NCI-H526 (cell line): Measurements from ENCODE around the gene MYOD1.

Source experiments
- DNase-seq, 2 experiments: peaks; one replicate each; lab custom pipeline; 2025; lab: John Stamatoyannopoulos, UW

Gene MYOD1

GRCh38 chr11:17719028-17719937, at the start of gene MYOD1:
Gene MYOD1, plus strand, starts transcription at chr11:17719571. Its CDS starts 212 bp downstream, at chr11:17719783.
- DNase-seq, result peak in 1 of 2 experiments; percentile 55

DNA sequence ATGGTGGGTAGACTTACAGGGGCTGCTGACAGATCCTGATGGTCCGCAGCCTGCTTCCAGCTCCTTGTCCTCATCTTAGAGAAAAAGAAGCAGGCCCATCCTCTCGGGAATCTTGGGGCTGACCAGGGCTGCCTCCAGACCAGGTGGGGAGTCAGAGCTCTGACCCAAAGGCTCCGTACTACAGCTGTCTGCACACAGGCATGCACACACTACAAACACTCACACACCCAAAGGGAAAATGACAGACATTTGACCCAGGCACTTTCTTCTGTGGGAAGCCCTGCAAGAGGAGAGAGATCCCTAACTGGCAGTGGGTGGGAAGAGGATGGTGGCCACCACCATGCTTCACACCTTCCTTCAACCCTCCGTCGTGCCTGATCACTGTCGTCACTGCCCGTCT, 46.9 kb upstream of the MYOD1 start:
- no peak for DNase-seq

DNA sequence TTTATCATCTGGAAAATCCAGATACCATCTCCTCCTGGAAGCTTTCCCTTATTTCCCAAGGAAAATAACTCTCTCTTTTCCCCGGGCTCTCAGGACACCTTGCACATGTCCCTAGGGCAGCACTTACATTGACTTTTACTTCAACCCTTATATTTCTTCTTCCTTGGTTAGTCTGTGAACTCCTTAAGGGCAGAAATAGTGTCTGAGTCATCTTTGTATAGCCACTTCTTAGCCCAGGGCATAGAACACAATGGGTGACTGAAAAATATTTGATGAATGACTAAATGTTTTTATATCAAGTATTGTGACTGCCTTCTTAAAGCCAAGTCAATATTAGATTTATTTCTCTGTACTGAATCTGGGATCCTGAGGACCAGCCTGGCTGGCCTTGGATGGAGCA, 45.4 kb upstream of the MYOD1 start:
- DNase-seq, result no peak

GRCh38 chr11:17682848-17683247, 36.5 kb upstream of the MYOD1 start:
- no peak for DNase-seq

DNA sequence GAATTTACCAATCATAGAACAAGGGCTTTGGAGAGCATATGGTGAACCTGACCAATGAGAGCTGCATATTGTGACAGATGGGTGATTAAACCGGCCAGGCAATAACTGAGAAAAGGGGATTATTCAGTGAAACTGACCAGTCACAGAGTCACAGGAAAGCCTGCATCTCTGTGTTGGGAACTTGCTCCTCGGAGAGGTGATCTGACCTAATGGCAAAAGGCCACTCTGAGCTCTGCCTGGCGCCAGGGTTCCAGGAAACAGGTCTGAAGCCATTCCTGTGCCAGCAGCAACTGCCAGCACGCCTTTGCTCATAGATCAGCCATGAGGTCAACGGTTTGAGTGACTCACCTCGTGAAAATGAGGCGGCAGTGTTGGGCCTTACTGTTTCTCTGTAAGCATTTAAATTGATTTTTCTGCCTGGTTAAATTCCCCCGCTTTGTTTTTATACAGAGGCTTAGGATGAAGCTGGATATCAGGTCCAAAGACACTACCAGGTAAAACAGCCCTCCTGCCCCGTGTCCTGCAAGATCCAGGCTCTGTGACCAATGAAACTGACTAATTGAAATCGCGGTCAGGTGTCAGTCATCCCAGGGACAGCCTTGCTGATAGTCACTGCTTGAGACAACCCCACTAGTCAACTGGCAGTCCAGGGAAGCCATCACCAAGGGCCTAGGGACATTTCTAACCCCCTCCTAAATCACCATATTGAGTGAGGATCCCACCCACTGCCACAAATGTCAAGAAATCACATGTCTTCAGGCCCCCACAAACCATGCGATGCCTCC, 35.8 kb upstream of the MYOD1 start:
- no peak for DNase-seq

GRCh38 chr11:17684550-17684949, 34.8 kb upstream of the MYOD1 start:
- DNase-seq, result no peak

- DNase-seq, result no peak
Measured at GRCh38 chr11:17686231-17686980, 33.0 kb upstream of the MYOD1 start.

- DNase-seq, result no peak
Measured at GRCh38 chr11:17687946-17688670, 31.3 kb upstream of the MYOD1 start.

- DNase-seq, result no peak
Measured at GRCh38 chr11:17691550-17691949, 27.8 kb upstream of the MYOD1 start.

DNA sequence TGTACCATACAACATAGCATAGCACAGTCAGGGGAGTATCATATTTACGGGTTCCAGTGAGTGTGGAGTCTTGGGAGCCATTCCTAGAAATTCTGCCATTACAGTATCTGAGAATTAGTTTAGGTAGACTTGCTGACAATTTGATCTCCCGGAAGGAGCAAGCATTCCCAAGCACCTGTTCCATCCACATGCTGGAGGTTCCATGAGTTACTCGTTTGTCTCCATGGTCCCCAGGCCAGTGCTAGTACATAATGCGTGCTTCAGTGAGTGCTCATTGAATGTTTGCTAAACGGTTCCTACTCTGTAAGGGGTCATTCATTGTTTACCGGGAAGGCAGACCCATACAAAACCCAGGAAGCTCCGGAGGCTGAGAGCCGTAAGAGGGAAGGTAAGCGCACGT, 27.4 kb upstream of the MYOD1 start:
- no peak for DNase-seq

DNA sequence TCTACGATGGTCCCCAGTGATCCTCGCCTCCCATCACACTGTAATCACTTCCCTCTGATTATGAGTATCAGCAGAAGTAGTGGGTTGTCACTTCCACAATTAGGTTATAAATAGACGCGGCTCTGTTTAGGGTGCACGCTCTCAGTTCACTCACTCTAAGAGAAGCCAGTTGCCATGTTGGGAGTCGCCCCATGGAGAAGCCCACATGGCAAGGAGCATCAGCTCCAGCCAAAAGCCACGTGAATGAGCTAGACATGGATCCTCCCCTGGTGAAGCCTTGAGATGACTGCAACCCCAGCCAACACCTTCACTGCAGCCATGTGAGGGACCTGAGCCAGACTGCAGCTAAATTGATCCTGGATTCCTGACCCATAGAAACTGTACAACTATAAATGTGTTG, 26.4 kb upstream of the MYOD1 start:
- no peak for DNase-seq

- no peak for DNase-seq
Measured at GRCh38 chr11:17693531-17693930, 25.8 kb upstream of the MYOD1 start.

GRCh38 chr11:17694494-17695110, 24.8 kb upstream of the MYOD1 start:
- no peak for DNase-seq

DNA sequence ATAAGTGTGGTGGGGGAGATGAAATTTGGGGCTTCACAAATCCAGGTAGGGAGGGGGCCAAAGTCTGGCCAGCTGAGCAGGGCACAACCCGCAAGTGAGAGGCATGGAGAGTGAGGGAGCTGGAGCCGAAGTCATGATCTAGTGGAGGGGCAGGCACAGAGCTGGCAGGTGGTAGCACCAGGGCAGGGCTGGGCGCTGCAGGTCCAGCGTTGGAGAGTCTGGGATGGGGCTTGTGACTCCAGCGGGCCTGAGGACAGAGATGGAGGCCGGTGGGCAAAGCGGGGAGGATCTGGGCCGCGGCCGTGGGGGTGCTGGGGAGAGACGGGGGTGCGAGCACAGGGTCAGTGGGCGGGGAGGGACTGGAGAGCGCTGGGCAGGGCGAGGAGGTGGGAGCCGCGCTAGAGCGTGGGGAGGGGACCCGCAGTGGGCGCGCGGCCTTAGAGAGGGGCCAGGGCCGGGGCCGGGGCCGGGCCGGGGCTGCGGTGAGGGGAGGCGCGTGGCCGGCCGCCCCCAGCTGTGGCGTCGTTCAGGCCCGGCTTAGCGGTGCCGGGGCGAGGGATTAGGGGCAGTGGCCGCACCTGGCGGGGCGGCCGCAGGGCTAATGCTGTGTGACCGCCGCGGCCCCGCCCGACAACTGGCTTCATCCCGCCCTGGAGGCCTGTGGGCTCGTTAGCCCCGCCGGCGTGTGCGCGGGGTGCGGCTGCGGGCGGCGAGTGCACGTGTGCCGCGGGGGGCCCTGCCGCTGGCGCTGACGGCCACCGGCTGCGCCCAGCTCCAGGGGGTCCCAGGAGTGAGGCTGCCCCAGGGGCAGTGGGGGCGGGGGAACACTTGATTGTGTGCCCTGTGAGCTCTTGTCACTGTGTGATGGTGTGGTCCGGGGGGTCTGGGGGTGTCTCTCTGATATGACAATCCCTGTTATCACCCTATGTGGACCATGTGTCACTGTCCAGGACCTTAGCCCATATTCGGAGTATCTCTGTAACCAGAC, 23.6 kb upstream of the MYOD1 start:
- peak in 1 of 2 experiments; percentile 38 for DNase-seq

DNA sequence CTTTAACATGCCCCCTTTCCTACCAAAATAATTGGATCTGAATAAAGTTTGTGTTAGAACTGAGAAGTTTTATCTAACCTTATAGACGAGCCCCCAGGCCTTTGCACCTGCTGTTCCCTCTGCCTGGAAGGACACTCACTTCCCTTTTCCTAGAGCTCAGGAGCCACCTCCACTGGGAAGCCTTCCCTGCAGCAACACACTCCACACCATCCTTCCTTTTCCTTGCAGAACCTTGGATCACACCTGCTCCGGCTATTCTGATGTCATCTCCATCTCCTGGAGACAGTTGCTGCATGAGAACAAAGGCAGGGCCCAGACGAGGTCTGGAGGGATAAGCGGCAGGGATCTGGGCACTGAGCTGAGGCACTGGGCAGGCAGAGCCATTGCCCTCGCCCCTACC, 22.6 kb upstream of the MYOD1 start:
- no peak for DNase-seq

GRCh38 chr11:17697175-17697949, 22.0 kb upstream of the MYOD1 start:
- DNase-seq, result no peak

DNA sequence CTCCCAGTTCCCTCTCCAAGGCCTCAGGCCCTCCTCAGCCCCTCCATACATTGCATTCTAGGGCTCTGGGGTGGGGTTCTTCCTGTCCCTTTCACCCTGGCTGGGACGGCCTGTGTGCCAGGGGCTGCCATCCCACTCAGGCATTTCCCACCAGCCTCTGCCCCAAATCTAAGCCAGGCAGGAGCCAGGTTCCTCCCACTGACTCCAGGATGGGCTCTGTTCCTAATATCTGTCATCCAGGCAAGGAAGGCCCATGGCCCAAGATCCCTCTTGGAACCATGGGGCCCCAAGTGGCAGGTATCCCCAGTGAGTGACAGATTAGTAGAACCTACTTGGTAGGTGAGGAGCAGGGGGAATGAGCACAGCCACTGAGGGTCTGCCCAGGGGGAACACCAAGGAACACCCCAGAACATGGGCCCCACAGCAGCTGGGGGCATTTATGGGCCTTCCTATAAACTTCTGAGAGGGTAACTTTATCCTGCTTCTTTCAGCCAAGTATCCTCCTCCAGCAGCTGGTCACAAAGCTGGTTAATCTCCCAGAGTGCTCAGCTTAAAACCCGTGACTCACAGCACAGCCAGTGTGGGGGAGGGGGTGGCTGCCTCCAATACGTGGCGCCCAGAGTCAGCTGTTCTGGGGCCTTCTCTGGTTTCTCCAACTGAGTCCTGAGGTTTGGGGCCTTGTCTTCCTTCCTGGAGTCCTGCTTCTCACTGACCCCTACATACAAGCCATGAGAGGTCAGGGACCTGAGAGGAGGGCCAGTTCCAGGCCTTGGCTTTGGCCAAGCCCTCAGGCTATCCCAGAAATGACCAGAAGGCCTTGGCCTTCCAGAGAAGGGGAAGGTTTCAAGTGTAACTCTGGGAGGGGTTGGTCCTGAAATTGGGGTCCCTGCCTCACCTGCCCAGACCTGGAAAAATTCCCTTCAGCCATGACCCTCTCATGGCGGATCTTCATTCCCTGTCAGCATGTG, 19.9 kb upstream of the MYOD1 start:
- DNase-seq, result no peak

DNA sequence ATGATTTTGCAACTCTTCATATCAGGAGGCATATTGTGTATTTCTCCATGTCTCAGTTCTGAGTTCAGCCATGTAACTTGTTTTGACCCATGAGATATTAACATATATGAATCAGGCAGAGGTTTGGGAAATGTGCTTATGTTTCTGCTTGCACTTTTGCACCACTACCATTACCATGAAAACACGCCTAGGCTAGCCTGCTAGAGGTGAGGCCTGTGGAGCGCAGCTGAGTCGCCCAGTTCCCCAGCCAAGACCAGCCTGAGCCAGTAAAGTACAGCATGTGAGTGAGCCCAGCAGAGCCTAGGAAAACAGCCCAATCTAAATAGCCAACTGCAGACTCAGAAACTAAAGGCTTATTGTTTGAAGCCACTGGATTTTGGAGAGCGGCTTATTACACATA, 18.4 kb upstream of the MYOD1 start:
- DNase-seq, result no peak
